Gastroesophageal sphincter (tissue), 4 donors: ENCODE measurements around the gene ADGRG6. TPM values are rescaled to one million over a fixed set of nuclear protein-coding genes. Genes with fewer than 3 reads are reported as not detected.

Experiments
- ATAC-seq: fragments of 150-250 bp; one replicate; pipeline ENCODE4 v1.9.1; 2016; ENCODE audit warnings: mild to moderate bottlenecking, moderate library complexity
- H3K27ac ChIP-seq, 4 donors: fragments of 200-600 bp; sonication (generic) in 3 of 4; 1 replicate in 3 of 4; 2 replicates in 1 of 4; pipeline ENCODE4 v1.5.1; 2016 to 2019
- H3K27me3 ChIP-seq: fragments of 200-600 bp; sonication (generic); one replicate; pipeline ENCODE4 v1.5.1; 2019
- H3K36me3 ChIP-seq, 2 donors: fragments of 200-600 bp; sonication (generic); one replicate each; pipeline ENCODE4 v1.5.1; 2019; ENCODE audit warnings: control low read depth in 1 of 2
- H3K4me1 ChIP-seq, 3 donors: fragments of 200-600 bp; sonication (generic); 1 replicate in 2 of 3; 2 replicates in 1 of 3; pipeline ENCODE4 v1.5.1; 2016 to 2019; ENCODE audit warnings: control low read depth in 2 of 3
- H3K4me3 ChIP-seq, 2 donors: fragments of 200-600 bp; sonication (generic); one replicate each; pipeline ENCODE4 v1.5.1; 2019; ENCODE audit warnings: mild to moderate bottlenecking in 1 of 2, moderate library complexity in 1 of 2
- H3K9me3 ChIP-seq, 3 donors: fragments of 200-600 bp; sonication (generic); one replicate each; pipeline ENCODE4 v1.5.1; 2017 to 2019; ENCODE audit warnings: control low read depth in 2 of 3
- EP300 ChIP-seq: sonication (generic); formaldehyde crosslinking; IDR thresholded peaks from one replicate; pipeline ENCODE4 v1.6.1; 2017; ENCODE audit warnings: antibody characterized with exemption, mild to moderate bottlenecking
- POLR2A ChIP-seq, 2 donors: fragments of 450-650 bp; IDR thresholded peaks; one replicate each; pipeline ENCODE4 v1.6.1; 2017; ENCODE audit warnings: antibody characterized with exemption in 2 of 2, mild to moderate bottlenecking in 2 of 2, moderate library complexity in 1 of 2
- POLR2AphosphoS5 ChIP-seq: sonication (generic); formaldehyde crosslinking; IDR thresholded peaks from one replicate; pipeline ENCODE4 v1.6.1; 2017; ENCODE audit warnings: antibody characterized with exemption
- WGBS, 2 donors: methylation state at CpG; one replicate each; pipeline ENCODE4 v1.1.5; 2018; ENCODE audit warnings: low coverage in 1 of 2; 5-methylcytosine and 5-hydroxymethylcytosine counted together
- total RNA-seq, 4 donors: library from RNA; depleted of rRNA; stranded (reverse); fragments of >200 nt; gene quantifications; one replicate each; pipeline ENCODE4 v1.1.0, GENCODE V29; 2016
- TF ChIP-seq, protein P1 (sequence below), 4 experiments: fragments of 200-600 bp in 2 of 4; fragments of 450-650 bp in 2 of 4; sonication (generic) in 1 of 4; IDR thresholded peaks; one replicate each; pipeline ENCODE4 v1.5.1; 2017 to 2019; ENCODE audit warnings: antibody characterized with exemption in 4 of 4, mild to moderate bottlenecking in 2 of 4, moderate library complexity in 2 of 4

Gene ADGRG6
- total RNA-seq, 4 donors from 2014 or later, result 8.3 to 14.4 (median 11.4) TPM

- ATAC-seq, result no peak
- WGBS, 2 donors, result 76 to 78% methylated on average over 3 of the region's 3 CpGs
- Histone ChIP-seq H3K9me3 (no peaks in the 10 kb centered on the region), H3K36me3 (no peaks in the 10 kb centered on the region), H3K27ac (no peak overlapping the region), H3K4me1 (no peaks in the 10 kb centered on the region), H3K27me3 (no peaks in the 10 kb centered on the region), H3K4me3 (no peak overlapping the region)
- TF ChIP-seq, protein P1, sequence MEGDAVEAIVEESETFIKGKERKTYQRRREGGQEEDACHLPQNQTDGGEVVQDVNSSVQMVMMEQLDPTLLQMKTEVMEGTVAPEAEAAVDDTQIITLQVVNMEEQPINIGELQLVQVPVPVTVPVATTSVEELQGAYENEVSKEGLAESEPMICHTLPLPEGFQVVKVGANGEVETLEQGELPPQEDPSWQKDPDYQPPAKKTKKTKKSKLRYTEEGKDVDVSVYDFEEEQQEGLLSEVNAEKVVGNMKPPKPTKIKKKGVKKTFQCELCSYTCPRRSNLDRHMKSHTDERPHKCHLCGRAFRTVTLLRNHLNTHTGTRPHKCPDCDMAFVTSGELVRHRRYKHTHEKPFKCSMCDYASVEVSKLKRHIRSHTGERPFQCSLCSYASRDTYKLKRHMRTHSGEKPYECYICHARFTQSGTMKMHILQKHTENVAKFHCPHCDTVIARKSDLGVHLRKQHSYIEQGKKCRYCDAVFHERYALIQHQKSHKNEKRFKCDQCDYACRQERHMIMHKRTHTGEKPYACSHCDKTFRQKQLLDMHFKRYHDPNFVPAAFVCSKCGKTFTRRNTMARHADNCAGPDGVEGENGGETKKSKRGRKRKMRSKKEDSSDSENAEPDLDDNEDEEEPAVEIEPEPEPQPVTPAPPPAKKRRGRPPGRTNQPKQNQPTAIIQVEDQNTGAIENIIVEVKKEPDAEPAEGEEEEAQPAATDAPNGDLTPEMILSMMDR (IDR thresholded peaks at IDR 0.05), result no peak
- TF ChIP-seq EP300 (no peak), POLR2A (IDR thresholded peaks at IDR 0.05) (no peak), POLR2AphosphoS5 (no peak)
Observed at GRCh38 chr6:142260748-142261147, 41.1 kb upstream of the ADGRG6 start.

GRCh38 chr6:142262231-142262630 is 39.6 kb upstream of the ADGRG6 start:
- TF ChIP-seq POLR2A (IDR thresholded peaks at IDR 0.05) (no peak), POLR2AphosphoS5 (no peak), EP300 (no peak)
- TF ChIP-seq, protein P1 (IDR thresholded peaks at IDR 0.05), result no peak
- Histone ChIP-seq H3K27ac (no peak overlapping the region), H3K27me3 (no peaks in the 10 kb centered on the region), H3K4me1 (no peaks in the 10 kb centered on the region), H3K4me3 (no peak overlapping the region), H3K36me3 (no peaks in the 10 kb centered on the region), H3K9me3 (no peaks in the 10 kb centered on the region)
- no peak for ATAC-seq

GRCh38 chr6:142265476-142265875 is 36.3 kb upstream of the ADGRG6 start:
- H3K27ac ChIP-seq, result no peak overlapping the region
- no peak for ATAC-seq
- 92 to 100% methylated on average over 1 of the region's 1 CpG for WGBS, 2 donors
- no peaks in the 10 kb centered on the region for H3K4me1 ChIP-seq
- H3K9me3 ChIP-seq, result no peaks in the 10 kb centered on the region
- H3K27me3 ChIP-seq, result no peaks in the 10 kb centered on the region
- no peaks in the 10 kb centered on the region for H3K36me3 ChIP-seq
- no peak overlapping the region for H3K4me3 ChIP-seq
- TF ChIP-seq, protein P1 (IDR thresholded peaks at IDR 0.05), result no peak
- TF ChIP-seq POLR2A (IDR thresholded peaks at IDR 0.05), result no peak
- no peak for TF ChIP-seq POLR2AphosphoS5

GRCh38 chr6:142266060-142266459 is 35.7 kb upstream of the ADGRG6 start:
- H3K4me1 ChIP-seq, result no peaks in the 10 kb centered on the region
- no peaks in the 10 kb centered on the region for H3K36me3 ChIP-seq
- no peaks in the 10 kb centered on the region for H3K9me3 ChIP-seq
- no peaks in the 10 kb centered on the region for H3K27me3 ChIP-seq
- 69 to 74% methylated on average over 3 to 4 of the region's 4 CpGs for WGBS, 2 donors
- H3K4me3 ChIP-seq, result no peak overlapping the region
- no peak for ATAC-seq
- TF ChIP-seq EP300 (no peak), POLR2AphosphoS5 (no peak), POLR2A (IDR thresholded peaks at IDR 0.05) (no peak)
- TF ChIP-seq, protein P1 (IDR thresholded peaks at IDR 0.05), result no peak
- H3K27ac ChIP-seq, result no peak overlapping the region

GRCh38 chr6:142271476-142271875 is 30.3 kb upstream of the ADGRG6 start:
- no peaks in the 10 kb centered on the region for H3K27me3 ChIP-seq
- TF ChIP-seq, protein P1 (IDR thresholded peaks at IDR 0.05), result no peak
- TF ChIP-seq EP300 (no peak), POLR2AphosphoS5 (no peak), POLR2A (IDR thresholded peaks at IDR 0.05) (no peak)
- no peaks in the 10 kb centered on the region for H3K36me3 ChIP-seq
- 67% methylated on average over 1 of the region's 1 CpG; no CpG with 5 or more reads in 1 of the 2 donors for WGBS, 2 donors
- ATAC-seq, result no peak
- no peaks in the 10 kb centered on the region for H3K9me3 ChIP-seq
- H3K4me1 ChIP-seq, result no peaks in the 10 kb centered on the region
- H3K27ac ChIP-seq, result no peak overlapping the region
- no peak overlapping the region for H3K4me3 ChIP-seq
